ENCODE measurements around the gene TSSK6. TPM values are rescaled to one million over a fixed set of nuclear protein-coding genes. Genes with fewer than 3 reads are reported as not detected.

TSSK6 gene
- total and polyA plus RNA-seq, 3 donors from 2014 or later = 117 to 722 (median 125) TPM

GRCh38 chr19:19501798-19502197 lies 13.6 kb downstream of the TSSK6 start:
- WGBS, 2 donors = 85 to 91% methylated on average over 26 of the region's 26 CpGs
- DNase-seq = no peak
- H3K9me3 ChIP-seq = no peaks in the 10 kb centered on the region
- no peaks in the 10 kb centered on the region for H3K4me1 ChIP-seq
- no peaks in the 10 kb centered on the region for H3K36me3 ChIP-seq (ENCODE audit: low read depth, missing control alignments)
- intact Hi-C loops (cut with DNase I; ENCODE audit: low total_unique reads) = no loop called here
- no peak overlapping the region for H3K4me3 ChIP-seq
- TF ChIP-seq POLR2A (IDR thresholded peaks at IDR 0.05) = no peak
- TF ChIP-seq CTCF (IDR thresholded peaks at IDR 0.05) = no peak
- no peak overlapping the region for H3K27ac ChIP-seq
- no peaks in the 10 kb centered on the region for H3K27me3 ChIP-seq

DNA sequence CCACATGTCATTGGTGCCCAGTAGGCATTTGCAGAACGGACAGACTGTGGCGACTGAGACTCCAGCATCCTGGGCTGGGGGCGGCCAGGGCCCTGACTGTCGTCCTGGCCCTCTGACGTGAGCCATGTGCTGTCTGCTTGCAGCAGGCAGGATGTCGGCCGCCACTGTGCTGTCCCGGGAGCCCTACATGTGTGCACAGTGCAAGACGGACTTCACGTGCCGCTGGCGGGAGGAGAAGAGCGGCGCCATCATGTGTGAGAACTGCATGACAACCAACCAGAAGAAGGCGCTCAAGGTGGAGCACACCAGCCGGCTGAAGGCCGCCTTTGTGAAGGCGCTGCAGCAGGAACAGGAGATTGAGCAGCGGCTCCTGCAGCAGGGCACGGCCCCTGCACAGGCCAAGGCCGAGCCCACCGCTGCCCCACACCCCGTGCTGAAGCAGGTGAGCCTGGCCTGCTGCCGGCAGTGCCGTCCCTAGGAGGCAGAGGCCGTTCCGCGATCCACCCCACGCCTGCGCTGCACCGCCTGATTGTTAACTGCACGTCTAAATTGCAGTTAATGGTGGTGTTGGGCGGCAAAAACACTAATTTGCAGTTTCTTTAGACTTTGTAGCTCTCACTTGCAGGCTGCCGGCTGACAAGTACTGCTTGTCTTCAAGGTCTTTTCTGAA lies 14.2 kb downstream of the TSSK6 start:
- Histone ChIP-seq H3K4me1 (no peaks in the 10 kb centered on the region), H3K9me3 (no peaks in the 10 kb centered on the region), H3K27me3 (no peaks in the 10 kb centered on the region), H3K4me3 (no peak overlapping the region), H3K36me3 (ENCODE audit: low read depth, missing control alignments) (no peaks in the 10 kb centered on the region), H3K27ac (no peak overlapping the region)
- TF ChIP-seq CTCF (IDR thresholded peaks at IDR 0.05) (no peak), POLR2A (IDR thresholded peaks at IDR 0.05) (no peak)
- WGBS, 2 donors = 76 to 78% methylated on average over 24 to 34 of the region's 34 CpGs
- DNase-seq = no peak
- intact Hi-C loops (cut with DNase I; ENCODE audit: low total_unique reads) = no loop called here

GRCh38 chr19:19499272-19499995 lies 15.9 kb downstream of the TSSK6 start:
- no peaks in the 10 kb centered on the region for H3K27me3 ChIP-seq
- WGBS, 2 donors = 75 to 92% methylated on average over 5 to 18 of the region's 18 CpGs
- H3K9me3 ChIP-seq = no peaks in the 10 kb centered on the region
- H3K4me1 ChIP-seq = no peaks in the 10 kb centered on the region
- TF ChIP-seq POLR2A (IDR thresholded peaks at IDR 0.05) (no peak), CTCF (IDR thresholded peaks at IDR 0.05) (no peak)
- intact Hi-C loops (cut with DNase I; ENCODE audit: low total_unique reads) = no loop called here
- H3K27ac ChIP-seq = no peak overlapping the region
- no peak overlapping the region for H3K4me3 ChIP-seq
- H3K36me3 ChIP-seq (ENCODE audit: low read depth, missing control alignments) = no peaks in the 10 kb centered on the region
- no peak for DNase-seq

DNA sequence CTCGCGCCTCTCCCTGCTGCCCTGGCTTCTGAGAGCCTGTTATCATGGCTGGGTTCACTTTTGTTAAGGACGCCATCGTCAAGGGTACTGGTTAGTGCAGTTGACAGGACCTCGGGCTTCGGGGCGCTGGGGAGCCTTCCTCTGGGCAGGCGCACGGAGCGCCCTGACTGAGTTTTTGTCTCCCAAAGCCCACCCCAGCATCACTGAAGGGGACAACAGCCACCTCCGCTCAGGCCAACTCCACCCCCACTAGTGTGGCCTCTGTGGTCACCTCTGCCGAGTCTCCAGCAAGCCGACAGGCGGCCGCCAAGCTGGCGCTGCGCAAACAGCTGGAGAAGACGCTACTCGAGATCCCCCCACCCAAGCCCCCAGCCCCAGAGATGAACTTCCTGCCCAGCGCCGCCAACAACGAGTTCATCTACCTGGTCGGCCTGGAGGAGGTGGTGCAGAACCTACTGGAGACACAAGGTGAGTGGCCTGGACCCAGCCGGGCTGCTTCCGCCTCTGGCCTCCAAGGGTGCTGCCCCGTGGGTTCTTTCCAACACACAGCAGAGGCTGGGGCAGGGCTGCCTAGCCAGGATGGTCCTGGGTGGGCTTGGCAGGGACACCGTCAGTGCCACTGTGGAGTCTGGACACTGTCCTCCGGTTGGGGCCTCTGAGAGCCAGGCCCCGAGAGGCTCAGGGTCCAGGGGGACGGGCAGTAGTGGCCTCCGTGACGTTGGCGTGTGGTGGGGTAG lies 16.9 kb downstream of the TSSK6 start:
- TF ChIP-seq CTCF (IDR thresholded peaks at IDR 0.05) (no peak), POLR2A (IDR thresholded peaks at IDR 0.05) (no peak)
- Histone ChIP-seq H3K27ac (no peak overlapping the region), H3K9me3 (no peaks in the 10 kb centered on the region), H3K4me3 (no peak overlapping the region), H3K27me3 (no peaks in the 10 kb centered on the region), H3K4me1 (no peaks in the 10 kb centered on the region), H3K36me3 (ENCODE audit: low read depth, missing control alignments) (no peaks in the 10 kb centered on the region)
- intact Hi-C loops (cut with DNase I; ENCODE audit: low total_unique reads) = no loop called here
- no peak for DNase-seq
- WGBS, 2 donors = 92% methylated on average over 16 to 33 of the region's 33 CpGs

Data from testis (tissue), 3 donors.